ENCODE data around the gene FMC1. TPM values are rescaled to one million over a fixed set of nuclear protein-coding genes. Genes with fewer than 3 reads are reported as not detected.

FMC1 gene
- total RNA-seq, 3 donors from 2014 or later: 12.3 to 17.3 (median 16.1) TPM

GRCh38 chr7:139334399-139335150 is 6.6 kb upstream of the FMC1 start:
- ATAC-seq (no peak), DNase-seq (no peak)
- Histone ChIP-seq H3K4me3 (no peak overlapping the region), H3K9me3 (no peaks in the 10 kb centered on the region), H3K4me1 (ENCODE audit: low read depth) (peaks cover 6% of the 10 kb centered on the region), H3K36me3 (ENCODE audit: low read depth) (no peaks in the 10 kb centered on the region)
- TF ChIP-seq CTCF (IDR thresholded peaks at IDR 0.05): no peak
- intact Hi-C loops (cut with DNase I, micrococcal nuclease): no loop called here

- Histone ChIP-seq H3K4me1 (ENCODE audit: low read depth) (no peaks in the 10 kb centered on the region), H3K9me3 (no peaks in the 10 kb centered on the region), H3K36me3 (ENCODE audit: low read depth) (no peaks in the 10 kb centered on the region), H3K4me3 (no peak overlapping the region)
- DNase-seq: no peak
- TF ChIP-seq CTCF (IDR thresholded peaks at IDR 0.05): no peak
- no peak for ATAC-seq
- intact Hi-C loops (cut with DNase I, micrococcal nuclease): no loop called here
Measured at GRCh38 chr7:139339025-139339424, 2.1 kb upstream of the FMC1 start.

- no peak for TF ChIP-seq CTCF (IDR thresholded peaks at IDR 0.05)
- no peak for DNase-seq
- no peaks in the 10 kb centered on the region for H3K9me3 ChIP-seq
- H3K4me3 ChIP-seq: peak overlapping the region; percentile 79
- H3K36me3 ChIP-seq (ENCODE audit: low read depth): no peaks in the 10 kb centered on the region
- no peaks in the 10 kb centered on the region for H3K4me1 ChIP-seq (ENCODE audit: low read depth)
- intact Hi-C loops (cut with DNase I, micrococcal nuclease): no loop called here
- ATAC-seq: no peak
Measured at GRCh38 chr7:139339698-139340036, 1.5 kb upstream of the FMC1 start.

GRCh38 chr7:139340037-139340807 is 915 bp upstream of the FMC1 start:
- DNase-seq: peak; percentile 97 to 100 (median 99)
- intact Hi-C loops (cut with DNase I, micrococcal nuclease): no loop called here
- TF ChIP-seq CTCF (IDR thresholded peaks at IDR 0.05): peak; percentile 70
- no peaks in the 10 kb centered on the region for H3K36me3 ChIP-seq (ENCODE audit: low read depth)
- ATAC-seq: peak; percentile 87
- H3K9me3 ChIP-seq: no peaks in the 10 kb centered on the region
- peak overlapping the region; percentile 79 for H3K4me3 ChIP-seq
- H3K4me1 ChIP-seq (ENCODE audit: low read depth): no peaks in the 10 kb centered on the region

GRCh38 chr7:139340808-139341057 is 404 bp upstream of the FMC1 start:
- peak overlapping the region; percentile 79 for H3K4me3 ChIP-seq
- H3K4me1 ChIP-seq (ENCODE audit: low read depth): no peaks in the 10 kb centered on the region
- no peak for TF ChIP-seq CTCF (IDR thresholded peaks at IDR 0.05)
- ATAC-seq (peak; percentile 9), DNase-seq (peak in 1 of 3 donors; percentile 88)
- intact Hi-C loops (cut with DNase I, micrococcal nuclease): no loop called here
- no peaks in the 10 kb centered on the region for H3K36me3 ChIP-seq (ENCODE audit: low read depth)
- no peaks in the 10 kb centered on the region for H3K9me3 ChIP-seq
